GM12874 (cell line): ENCODE measurements around the gene GPATCH2.

Experiments used
- CTCF ChIP-seq: IDR thresholded peaks from 2 replicates; pipeline ENCODE4 v1.5.1; 2011; ENCODE audit warnings: low read depth, mild to moderate bottlenecking, control low read depth, low read length, moderate library complexity; ENCODE audit not compliant: insufficient read depth

GPATCH2 gene

GRCh38 chr1:217494767-217495166, 136.1 kb downstream of the GPATCH2 start:
- no peak for TF ChIP-seq CTCF

GRCh38 chr1:217493290-217493689, 137.6 kb downstream of the GPATCH2 start:
- no peak for TF ChIP-seq CTCF

- TF ChIP-seq CTCF, result no peak
Measured at GRCh38 chr1:217484871-217485270, 146.0 kb downstream of the GPATCH2 start.

GRCh38 chr1:217482356-217483102, 148.4 kb downstream of the GPATCH2 start:
- no peak for TF ChIP-seq CTCF

GRCh38 chr1:217478450-217478849, 152.4 kb downstream of the GPATCH2 start:
- no peak for TF ChIP-seq CTCF

GRCh38 chr1:217472915-217473314, 158.0 kb downstream of the GPATCH2 start:
- no peak for TF ChIP-seq CTCF

GRCh38 chr1:217471403-217471802, 159.5 kb downstream of the GPATCH2 start:
- TF ChIP-seq CTCF, result no peak
